Measurements from ENCODE around the gene SCP2.
A peak's percentile ranks its signal among the peaks of the same experiment; 100 is the strongest.

Gene SCP2

GRCh38 chr1:52880206-52880605, 46.9 kb upstream of the SCP2 start:
- POLR2A ChIA-PET, result no interaction called here
- Histone ChIP-seq H3K4me1 (ENCODE audit: control insufficient read depth, insufficient read depth, low read length) (no peaks in the 10 kb centered on the region), H3K9me3 (ENCODE audit: control insufficient read depth, insufficient read depth, low read depth, low read length) (no peaks in the 10 kb centered on the region), H3K27ac (ENCODE audit: extremely low read depth, low read depth, low read length) (no peak overlapping the region), H3K4me3 (ENCODE audit: low read depth, low read length) (no peak overlapping the region), H3K36me3 (ENCODE audit: control insufficient read depth in 2 of 2, insufficient read depth in 1 of 2, low read length in 2 of 2) (peaks cover 5 to 69% of the 10 kb centered on the region in 2 experiments; a peak in 2 of 3 replicates)
- TF ChIP-seq ZNF626 (tag by site-specific recombination; IDR thresholded peaks at IDR 0.05), result no peak
- no peak for TF ChIP-seq ZBTB26 (tag by site-specific recombination; optimal IDR thresholded peaks at IDR 0.05)
- no peak for TF ChIP-seq YY2 (tag by site-specific recombination; IDR thresholded peaks at IDR 0.05)
- no peak for TF ChIP-seq SP7 (tag by site-specific recombination; IDR thresholded peaks at IDR 0.05)
- TF ChIP-seq PBX3 (CRISPR knock-in tag; IDR thresholded peaks at IDR 0.05), result no peak
- no peak for TF ChIP-seq GLIS1 (tag by site-specific recombination; IDR thresholded peaks at IDR 0.05)
- TF ChIP-seq GLI2 (tag by site-specific recombination; IDR thresholded peaks at IDR 0.05; ENCODE audit: borderline replicate concordance, low read depth), result no peak
- TF ChIP-seq ZNF211 (tag by site-specific recombination; IDR thresholded peaks at IDR 0.05; ENCODE audit: low read depth), result no peak
- TF ChIP-seq ZNF24 (tag by site-specific recombination; IDR thresholded peaks at IDR 0.05), result no peak
- no peak for TF ChIP-seq ZNF23 (tag by site-specific recombination; IDR thresholded peaks at IDR 0.05; ENCODE audit: borderline replicate concordance)
- TF ChIP-seq FEZF1 (tag by site-specific recombination; IDR thresholded peaks at IDR 0.05), result no peak
- no peak for TF ChIP-seq ZNF792 (tag by site-specific recombination; IDR thresholded peaks at IDR 0.05)
- no peak for TF ChIP-seq GLIS2 (tag by site-specific recombination; IDR thresholded peaks at IDR 0.05)
- TF ChIP-seq ELK4 (IDR thresholded peaks at IDR 0.05; ENCODE audit: borderline replicate concordance, low read depth, low read length), result no peak
- no peak for TF ChIP-seq ZIC2 (tag by site-specific recombination; IDR thresholded peaks at IDR 0.05)
- TF ChIP-seq ZFP37 (tag by site-specific recombination; IDR thresholded peaks at IDR 0.05), result no peak
- TF ChIP-seq ATF2 (tag by site-specific recombination; IDR thresholded peaks at IDR 0.05; ENCODE audit: low read depth), result no peak
- no peak for TF ChIP-seq SCRT1 (tag by site-specific recombination; IDR thresholded peaks at IDR 0.05; ENCODE audit: borderline replicate concordance)
- CTCF ChIA-PET, result interaction anchor here (0.6 to 1.1 kb wide), 2 partner anchors 24 to 26 kb away, joined by 3 to 4 read pairs; no protein-coding TSS in a partner anchor

- POLR2A ChIA-PET, result interaction anchor here (1.4 kb wide), 1 partner anchor 45 kb away, joined by 3 read pairs; the partner anchor contains the start of gene ZYG11A
- TF ChIP-seq ZNF280C (tag by site-specific recombination; IDR thresholded peaks at IDR 0.05), result no peak
- no peak for TF ChIP-seq ZNF473 (tag by site-specific recombination; IDR thresholded peaks at IDR 0.05)
- no peak for TF ChIP-seq ZNF514 (tag by site-specific recombination; IDR thresholded peaks at IDR 0.05)
- no peak for TF ChIP-seq SCRT2 (tag by site-specific recombination; IDR thresholded peaks at IDR 0.05)
- TF ChIP-seq YY1 (tag by site-specific recombination; IDR thresholded peaks at IDR 0.05), result no peak
- peak; percentile 63; the same call in 1 of the 2 replicates for TF ChIP-seq ZNF121 (tag by site-specific recombination; IDR thresholded peaks at IDR 0.05)
- CTCF ChIA-PET, result interaction anchor here (0.9 kb wide), 1 partner anchor 301 kb away, joined by 3 read pairs; no protein-coding TSS in a partner anchor
Observed at GRCh38 chr1:52887483-52887882, 39.6 kb upstream of the SCP2 start.

More at GRCh38 chr1:52887483-52887882, 39.6 kb upstream of the SCP2 start:
- Histone ChIP-seq H3K4me3 (ENCODE audit: low read depth, low read length) (no peak overlapping the region), H3K9me3 (ENCODE audit: control insufficient read depth, insufficient read depth, low read depth, low read length) (no peaks in the 10 kb centered on the region), H3K27ac (ENCODE audit: extremely low read depth, low read depth, low read length) (no peak overlapping the region), H3K36me3 (ENCODE audit: control insufficient read depth in 2 of 2, insufficient read depth in 1 of 2, low read length in 2 of 2) (peaks cover 39 to 63% of the 10 kb centered on the region in 2 experiments), H3K4me1 (ENCODE audit: control insufficient read depth, insufficient read depth, low read length) (no peaks in the 10 kb centered on the region)
